EL (cell line): ENCODE measurements around the gene AUTS2.

Experiments used
- DNase-seq: peaks from one replicate; pipeline ENCODE4 v3.0.0-alpha.2; 2016

Gene AUTS2

GRCh38 chr7:69825113-69825972 lies 227.1 kb downstream of the AUTS2 start:
- no peak for DNase-seq

- DNase-seq: no peak
These were observed 228.0 kb downstream of the AUTS2 start for GRCh38 chr7:69826283-69826682.

GRCh38 chr7:69827140-69827539 lies 228.9 kb downstream of the AUTS2 start:
- no peak for DNase-seq

GRCh38 chr7:69827558-69827957 lies 229.3 kb downstream of the AUTS2 start:
- DNase-seq: no peak

GRCh38 chr7:69832356-69832755 lies 234.1 kb downstream of the AUTS2 start:
- no peak for DNase-seq

GRCh38 chr7:69833964-69834363 lies 235.7 kb downstream of the AUTS2 start:
- no peak for DNase-seq

- DNase-seq: no peak
These were observed 238.4 kb downstream of the AUTS2 start for GRCh38 chr7:69836702-69837101.

GRCh38 chr7:69837387-69838068 lies 239.3 kb downstream of the AUTS2 start:
- no peak for DNase-seq

GRCh38 chr7:69839782-69840181 lies 241.5 kb downstream of the AUTS2 start:
- no peak for DNase-seq

GRCh38 chr7:69840248-69840647 lies 242.0 kb downstream of the AUTS2 start:
- DNase-seq: no peak

- DNase-seq: no peak
These were observed 245.4 kb downstream of the AUTS2 start for GRCh38 chr7:69843653-69844052.

- DNase-seq: no peak
These were observed 246.1 kb downstream of the AUTS2 start for GRCh38 chr7:69844264-69844868.

- no peak for DNase-seq
These were observed 247.6 kb downstream of the AUTS2 start for GRCh38 chr7:69845721-69846495.

- DNase-seq: no peak
These were observed 249.8 kb downstream of the AUTS2 start for GRCh38 chr7:69847921-69848612.

- DNase-seq: no peak
These were observed 251.0 kb downstream of the AUTS2 start for GRCh38 chr7:69849268-69849667.

- no peak for DNase-seq
These were observed 258.7 kb downstream of the AUTS2 start for GRCh38 chr7:69857014-69857413.

GRCh38 chr7:69858471-69858870 lies 260.2 kb downstream of the AUTS2 start:
- DNase-seq: no peak

- no peak for DNase-seq
These were observed 261.1 kb downstream of the AUTS2 start for GRCh38 chr7:69859342-69859741.

GRCh38 chr7:69860486-69860885 lies 262.2 kb downstream of the AUTS2 start:
- DNase-seq: no peak

- no peak for DNase-seq
These were observed 262.8 kb downstream of the AUTS2 start for GRCh38 chr7:69860941-69861622.

- no peak for DNase-seq
These were observed 264.3 kb downstream of the AUTS2 start for GRCh38 chr7:69862413-69863064.
